H9 (cell line): Measurements from ENCODE around the gene LRP1B. TPM values are rescaled to one million over a fixed set of nuclear protein-coding genes. Genes with fewer than 3 reads are reported as not detected.

Experiments used
- DNase-seq: peaks from one replicate; pipeline ENCODE4 v3.0.0-alpha.2; 2017
- H2AFZ ChIP-seq: one replicate; pipeline ENCODE4 v1.6.1; 2013; ENCODE audit warnings: mild to moderate bottlenecking, low read length, control low read depth, moderate library complexity
- H2AK5ac ChIP-seq: 2 replicates; pipeline ENCODE4 v1.6.1; 2013; ENCODE audit warnings: low read length, control low read depth, mixed read lengths; ENCODE audit not compliant: insufficient read length
- H2BK120ac ChIP-seq: one replicate; pipeline ENCODE4 v1.6.1; 2013; ENCODE audit warnings: low read depth, mild to moderate bottlenecking, low read length, control low read depth, inconsistent platforms; ENCODE audit not compliant: poor library complexity, severe bottlenecking
- H2BK12ac ChIP-seq: 2 replicates; pipeline ENCODE4 v1.6.1; 2013; ENCODE audit warnings: low read length, control low read depth, mixed read lengths, low read depth; ENCODE audit not compliant: insufficient read length
- H2BK15ac ChIP-seq: 2 replicates; pipeline ENCODE4 v1.6.1; 2013; ENCODE audit warnings: low read depth, low read length, control low read depth
- H2BK20ac ChIP-seq: one replicate; pipeline ENCODE4 v1.6.1; 2013; ENCODE audit warnings: low read depth, mild to moderate bottlenecking, low read length, control low read depth, inconsistent platforms; ENCODE audit not compliant: poor library complexity, severe bottlenecking
- H2BK5ac ChIP-seq: 2 replicates; pipeline ENCODE4 v1.6.1; 2013; ENCODE audit warnings: low read length, control low read depth, mixed read lengths; ENCODE audit not compliant: insufficient read length
- H3K14ac ChIP-seq: 2 replicates; pipeline ENCODE4 v1.6.1; 2013; ENCODE audit warnings: low read length, control low read depth; ENCODE audit not compliant: insufficient read depth
- H3K18ac ChIP-seq: 2 replicates; pipeline ENCODE4 v1.6.1; 2013; ENCODE audit warnings: low read depth, mild to moderate bottlenecking, mixed read lengths, low read length, control low read depth; ENCODE audit not compliant: insufficient read length
- H3K23ac ChIP-seq: 2 replicates; pipeline ENCODE4 v1.6.1; 2013; ENCODE audit warnings: low read length, control low read depth, mixed read lengths, low read depth; ENCODE audit not compliant: insufficient read length
- H3K23me2 ChIP-seq: 2 replicates; pipeline ENCODE4 v1.6.1; 2013; ENCODE audit warnings: low read depth, mild to moderate bottlenecking, mixed read lengths, low read length, control low read depth; ENCODE audit not compliant: insufficient read length, poor library complexity, severe bottlenecking
- H3K27ac ChIP-seq: 2 replicates; pipeline ENCODE4 v1.5.1; 2013; ENCODE audit warnings: low read length, control low read depth, mixed read lengths, low read depth; ENCODE audit not compliant: insufficient read length
- H3K27me3 ChIP-seq: 2 replicates; pipeline ENCODE4 v1.6.1; 2013; ENCODE audit warnings: low read length, control low read depth, inconsistent platforms; ENCODE audit not compliant: insufficient read depth
- H3K4ac ChIP-seq: 2 replicates; pipeline ENCODE4 v1.6.1; 2013; ENCODE audit warnings: low read depth, mild to moderate bottlenecking, control low read depth, inconsistent platforms, low read length, moderate library complexity
- H3K4me1 ChIP-seq: 2 replicates; pipeline ENCODE4 v1.6.1; 2013; ENCODE audit warnings: low read length, control low read depth, inconsistent platforms; ENCODE audit not compliant: insufficient read depth
- H3K4me2 ChIP-seq: 2 replicates; pipeline ENCODE4 v1.6.1; 2013; ENCODE audit warnings: low read length, control low read depth, mixed read lengths; ENCODE audit not compliant: insufficient read length, insufficient read depth
- H3K56ac ChIP-seq: 2 replicates; pipeline ENCODE4 v1.6.1; 2013; ENCODE audit warnings: low read depth, mild to moderate bottlenecking, mixed read lengths, low read length, control low read depth; ENCODE audit not compliant: insufficient read length
- H3K79me1 ChIP-seq: 2 replicates; pipeline ENCODE4 v1.6.1; 2013; ENCODE audit warnings: low read depth, mild to moderate bottlenecking, moderate library complexity, low read length, control low read depth, inconsistent platforms; ENCODE audit not compliant: insufficient read depth, poor library complexity, severe bottlenecking
- H3K79me2 ChIP-seq: 2 replicates; pipeline ENCODE4 v1.6.1; 2013; ENCODE audit warnings: low read length, control low read depth, inconsistent platforms; ENCODE audit not compliant: insufficient read depth
- H3K9ac ChIP-seq: 2 replicates; pipeline ENCODE4 v1.6.1; 2013; ENCODE audit warnings: low read length, control low read depth, mixed read lengths; ENCODE audit not compliant: insufficient read length; ENCODE audit errors: extremely low read depth
- H3K9me3 ChIP-seq: one replicate; pipeline ENCODE4 v1.6.1; 2013; ENCODE audit warnings: low read depth, low read length, inconsistent platforms; ENCODE audit not compliant: control insufficient read depth
- H3T11ph ChIP-seq: one replicate; pipeline ENCODE4 v1.6.1; 2013; ENCODE audit warnings: mild to moderate bottlenecking, low read length, control low read depth, inconsistent platforms
- H4K20me1 ChIP-seq: one replicate; pipeline ENCODE4 v1.6.1; 2013; ENCODE audit not compliant: control insufficient read depth, insufficient read length, insufficient read depth
- H4K5ac ChIP-seq: 2 replicates; pipeline ENCODE4 v1.6.1; 2013; ENCODE audit warnings: low read depth, mild to moderate bottlenecking, mixed read lengths, low read length, control low read depth; ENCODE audit not compliant: insufficient read length
- H4K8ac ChIP-seq: replicated peaks from 2 replicates; pipeline ENCODE4 v1.6.1; 2013; ENCODE audit warnings: low read length, control low read depth, mixed read lengths, low read depth; ENCODE audit not compliant: insufficient read length
- H4K91ac ChIP-seq: 2 replicates; pipeline ENCODE4 v1.6.1; 2013; ENCODE audit warnings: low read depth, mild to moderate bottlenecking, moderate library complexity, mixed read lengths, low read length, control low read depth; ENCODE audit not compliant: insufficient read length
- H3K27ac Mint-ChIP-seq, 3 experiments: 2 replicates in 2 of 3; 3 replicates in 1 of 3; pipeline ENCODE4 v1.8.0; 2020 to 2021; ENCODE audit warnings: mixed read lengths in 3 of 3, mild to moderate bottlenecking in 1 of 3, moderate library complexity in 1 of 3
- H3K27me3 Mint-ChIP-seq: 2 replicates; pipeline ENCODE4 v1.8.0; 2021; ENCODE audit warnings: low read depth, mild to moderate bottlenecking, moderate library complexity, mixed read lengths
- H3K36me3 Mint-ChIP-seq, 3 experiments: 2 replicates in 2 of 3; 3 replicates in 1 of 3; pipeline ENCODE4 v1.8.0; 2020 to 2021; ENCODE audit warnings: low read depth in 3 of 3, mixed read lengths in 3 of 3; ENCODE audit not compliant: insufficient read depth in 1 of 3
- H3K4me1 Mint-ChIP-seq, 2 experiments: 2 replicates each; pipeline ENCODE4 v1.8.0; 2020; ENCODE audit warnings: mixed read lengths in 2 of 2
- H3K4me3 Mint-ChIP-seq, 2 experiments: 2 replicates in 1 of 2; 3 replicates in 1 of 2; pipeline ENCODE4 v1.8.0; 2020 to 2021; ENCODE audit warnings: mild to moderate bottlenecking in 2 of 2, mixed read lengths in 2 of 2, moderate library complexity in 1 of 2
- H3K9me3 Mint-ChIP-seq, 2 experiments: 2 replicates in 1 of 2; 3 replicates in 1 of 2; pipeline ENCODE4 v1.8.0; 2020; ENCODE audit warnings: mild to moderate bottlenecking in 2 of 2, mixed read lengths in 2 of 2, moderate library complexity in 1 of 2
- WGBS: extraction: QIAGEN DNeasy Blood & Tissue Kit; methylation state at CpG from one replicate; pipeline ENCODE4 v1.1.7; 2013; ENCODE audit warnings: missing lambda C conversion rate, low lambda C conversion rate, mixed read lengths; ENCODE audit not compliant: insufficient read length; ENCODE audit errors: extremely low coverage; 5-methylcytosine and 5-hydroxymethylcytosine counted together
- total RNA-seq: library from RNA; stranded (reverse); gene quantifications from 2 replicates; pipeline ENCODE4 v1.2.1, GENCODE V29; 2021
- TF ChIP-seq, protein P1 (sequence below): fragments of 200-600 bp; sonication (generic); conservative IDR thresholded peaks from 3 replicates; pipeline ENCODE4 v1.8.0; 2021; ENCODE audit warnings: antibody characterized with exemption, mild to moderate bottlenecking

LRP1B gene
- total RNA-seq, 1 experiment from 2014 or later, result not detected

DNA sequence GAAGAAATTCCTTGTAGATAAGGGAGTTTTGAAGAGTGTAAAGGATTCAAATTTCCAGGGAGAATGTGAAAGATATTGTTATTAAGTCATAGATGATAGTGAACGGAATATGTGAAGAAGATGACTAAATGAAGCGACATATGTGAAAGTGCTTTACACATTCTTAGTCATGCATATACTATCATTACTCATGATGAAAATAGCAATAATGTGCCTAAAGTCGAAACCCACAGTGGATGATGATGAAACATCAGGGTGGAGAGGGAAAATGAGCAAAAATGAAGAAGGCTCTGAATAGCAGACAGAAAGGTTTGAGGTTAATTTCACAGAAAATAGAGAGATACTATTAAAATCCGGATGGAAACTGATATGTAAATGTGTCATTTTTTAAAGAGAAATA, 1237.1 kb downstream of the LRP1B start:
- no peaks in the 10 kb centered on the region for H4K20me1 ChIP-seq
- no peaks in the 10 kb centered on the region for H3K79me2 ChIP-seq
- no peak overlapping the region for H3K4ac ChIP-seq
- H2BK15ac ChIP-seq, result no peak overlapping the region
- no peak overlapping the region for H4K5ac ChIP-seq
- peaks cover 4% of the 10 kb centered on the region for H3K23me2 ChIP-seq
- no peak overlapping the region for H3K14ac ChIP-seq
- no peak overlapping the region for H2BK5ac ChIP-seq
- no peaks in the 10 kb centered on the region for H3K4me1 ChIP-seq
- TF ChIP-seq, protein P1, sequence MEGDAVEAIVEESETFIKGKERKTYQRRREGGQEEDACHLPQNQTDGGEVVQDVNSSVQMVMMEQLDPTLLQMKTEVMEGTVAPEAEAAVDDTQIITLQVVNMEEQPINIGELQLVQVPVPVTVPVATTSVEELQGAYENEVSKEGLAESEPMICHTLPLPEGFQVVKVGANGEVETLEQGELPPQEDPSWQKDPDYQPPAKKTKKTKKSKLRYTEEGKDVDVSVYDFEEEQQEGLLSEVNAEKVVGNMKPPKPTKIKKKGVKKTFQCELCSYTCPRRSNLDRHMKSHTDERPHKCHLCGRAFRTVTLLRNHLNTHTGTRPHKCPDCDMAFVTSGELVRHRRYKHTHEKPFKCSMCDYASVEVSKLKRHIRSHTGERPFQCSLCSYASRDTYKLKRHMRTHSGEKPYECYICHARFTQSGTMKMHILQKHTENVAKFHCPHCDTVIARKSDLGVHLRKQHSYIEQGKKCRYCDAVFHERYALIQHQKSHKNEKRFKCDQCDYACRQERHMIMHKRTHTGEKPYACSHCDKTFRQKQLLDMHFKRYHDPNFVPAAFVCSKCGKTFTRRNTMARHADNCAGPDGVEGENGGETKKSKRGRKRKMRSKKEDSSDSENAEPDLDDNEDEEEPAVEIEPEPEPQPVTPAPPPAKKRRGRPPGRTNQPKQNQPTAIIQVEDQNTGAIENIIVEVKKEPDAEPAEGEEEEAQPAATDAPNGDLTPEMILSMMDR, result no peak
- no peak overlapping the region for H3K4me3 Mint-ChIP-seq
- no peak overlapping the region for H2BK20ac ChIP-seq
- H3K79me1 ChIP-seq, result no peaks in the 10 kb centered on the region
- no peaks in the 10 kb centered on the region for H3K9me3 ChIP-seq
- H4K8ac ChIP-seq, result no peak overlapping the region
- DNase-seq, result no peak
- H3K4me2 ChIP-seq, result no peak overlapping the region
- H2AFZ ChIP-seq, result no peak overlapping the region
- no peak overlapping the region for H3K9ac ChIP-seq
- H3K9me3 Mint-ChIP-seq, result no peaks in the 10 kb centered on the region; a peak in 1 of 5 replicates
- H3K23ac ChIP-seq, result no peak overlapping the region
- no peak overlapping the region for H2BK120ac ChIP-seq
- H3K27ac ChIP-seq, result no peak overlapping the region
- whole genome bisulfite sequencing, result 100% methylated on average over 1 of the region's 4 CpGs
- no peak overlapping the region for H3T11ph ChIP-seq
- H3K27ac Mint-ChIP-seq, result no peak overlapping the region
- H4K91ac ChIP-seq, result no peak overlapping the region
- H3K4me1 Mint-ChIP-seq, result peaks cover 28 to 29% of the 10 kb centered on the region in 2 experiments
- H3K36me3 Mint-ChIP-seq, result peaks cover 0 to 5% (median 0%) of the 10 kb centered on the region in 3 experiments; a peak in 2 of 7 replicates
- no peak overlapping the region for H3K56ac ChIP-seq
- peaks cover 9% of the 10 kb centered on the region for H3K27me3 Mint-ChIP-seq
- H3K18ac ChIP-seq, result no peak overlapping the region
- H3K27me3 ChIP-seq, result no peaks in the 10 kb centered on the region
- no peak overlapping the region for H2BK12ac ChIP-seq
- no peak overlapping the region for H2AK5ac ChIP-seq
